22Rv1 (cell line): ENCODE measurements around the gene GATAD2A.

Experiments used
- H3K27ac ChIP-seq: fragments of 450-650 bp; 2 replicates; pipeline ENCODE4 v1.5.1; 2017
- CTCF ChIP-seq: fragments of 450-650 bp; IDR thresholded peaks from 2 replicates; pipeline ENCODE4 v1.5.1; 2017; ENCODE audit warnings: mild to moderate bottlenecking
- ZFX ChIP-seq: fragments of 450-650 bp; IDR thresholded peaks from 2 replicates; pipeline ENCODE4 v1.6.1; 2017; ENCODE audit warnings: antibody characterized with exemption, borderline replicate concordance

Gene GATAD2A

GRCh38 chr19:19438366-19439175, 33.1 kb downstream of the GATAD2A start:
- no peak overlapping the region for H3K27ac ChIP-seq
- TF ChIP-seq CTCF (no peak), ZFX (no peak)

GRCh38 chr19:19439176-19439482, 33.7 kb downstream of the GATAD2A start:
- TF ChIP-seq ZFX (no peak), CTCF (no peak)
- no peak overlapping the region for H3K27ac ChIP-seq

- no peak overlapping the region for H3K27ac ChIP-seq
These were observed 37.8 kb downstream of the GATAD2A start for GRCh38 chr19:19443283-19443682.

GRCh38 chr19:19443902-19444680, 38.6 kb downstream of the GATAD2A start:
- no peak overlapping the region for H3K27ac ChIP-seq
- TF ChIP-seq ZFX (no peak), CTCF (no peak)

More at GRCh38 chr19:19443283-19443682, 37.8 kb downstream of the GATAD2A start:
- TF ChIP-seq ZFX (no peak), CTCF (no peak)

- H3K27ac ChIP-seq = no peak overlapping the region
- no peak for TF ChIP-seq CTCF
- TF ChIP-seq ZFX = no peak
These were observed 39.2 kb downstream of the GATAD2A start for GRCh38 chr19:19444681-19445155.

GRCh38 chr19:19445288-19445687, 39.8 kb downstream of the GATAD2A start:
- TF ChIP-seq CTCF (no peak), ZFX (no peak)
- H3K27ac ChIP-seq = no peak overlapping the region

- TF ChIP-seq ZFX (no peak), CTCF (no peak)
- no peak overlapping the region for H3K27ac ChIP-seq
These were observed 40.5 kb downstream of the GATAD2A start for GRCh38 chr19:19445911-19446361.
